GM18519 (cell line): ENCODE results near the gene MRPL50.

Experiments used
- ATAC-seq: cut with Tn5 transposase; IDR thresholded peaks from one replicate; pipeline ENCODE4 v1.9.1; 2021; ENCODE audit warnings: mild to moderate bottlenecking, moderate library complexity; ENCODE audit not compliant: unreplicated experiment, low FRiP score

The MRPL50 gene

DNA sequence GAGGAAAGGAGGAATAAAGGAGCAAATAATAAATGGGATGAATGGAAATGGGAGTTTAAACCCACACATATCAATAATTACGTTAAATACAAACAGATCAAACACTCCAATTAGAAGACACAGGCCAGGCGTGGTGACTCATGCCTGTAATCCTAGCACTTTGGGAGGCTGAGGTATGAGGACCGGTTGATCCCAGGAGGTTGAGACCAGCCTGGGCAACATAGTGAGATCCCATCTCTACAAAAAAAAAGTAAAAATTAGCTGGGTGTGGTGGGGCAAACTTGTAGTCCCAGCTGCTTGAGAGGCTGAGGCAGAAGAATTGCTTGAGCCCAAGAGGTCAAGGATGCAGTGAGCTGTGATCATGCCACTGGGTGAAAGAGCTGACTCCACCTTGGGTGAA is 17.3 kb downstream of the MRPL50 start:
- ATAC-seq, result no peak

DNA sequence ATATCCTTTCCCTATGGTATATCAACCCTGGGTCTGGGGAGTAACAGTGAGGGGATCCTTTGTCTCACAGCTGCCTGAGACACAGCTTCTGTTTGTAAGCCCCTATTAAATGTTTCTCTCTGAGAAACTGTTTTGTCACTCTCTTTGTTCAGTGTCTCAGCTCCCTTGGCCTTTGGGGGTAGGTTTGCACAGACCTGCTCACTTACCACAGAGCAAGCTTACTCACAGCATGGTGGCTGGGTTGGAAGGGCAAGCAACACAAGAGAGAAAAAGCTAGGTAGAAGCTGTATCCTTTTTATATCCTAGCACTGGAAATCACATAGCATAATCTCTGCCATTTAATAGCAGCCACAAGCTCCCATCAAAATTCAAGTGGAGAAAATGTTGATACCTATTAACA is 18.1 kb downstream of the MRPL50 start:
- no peak for ATAC-seq

DNA sequence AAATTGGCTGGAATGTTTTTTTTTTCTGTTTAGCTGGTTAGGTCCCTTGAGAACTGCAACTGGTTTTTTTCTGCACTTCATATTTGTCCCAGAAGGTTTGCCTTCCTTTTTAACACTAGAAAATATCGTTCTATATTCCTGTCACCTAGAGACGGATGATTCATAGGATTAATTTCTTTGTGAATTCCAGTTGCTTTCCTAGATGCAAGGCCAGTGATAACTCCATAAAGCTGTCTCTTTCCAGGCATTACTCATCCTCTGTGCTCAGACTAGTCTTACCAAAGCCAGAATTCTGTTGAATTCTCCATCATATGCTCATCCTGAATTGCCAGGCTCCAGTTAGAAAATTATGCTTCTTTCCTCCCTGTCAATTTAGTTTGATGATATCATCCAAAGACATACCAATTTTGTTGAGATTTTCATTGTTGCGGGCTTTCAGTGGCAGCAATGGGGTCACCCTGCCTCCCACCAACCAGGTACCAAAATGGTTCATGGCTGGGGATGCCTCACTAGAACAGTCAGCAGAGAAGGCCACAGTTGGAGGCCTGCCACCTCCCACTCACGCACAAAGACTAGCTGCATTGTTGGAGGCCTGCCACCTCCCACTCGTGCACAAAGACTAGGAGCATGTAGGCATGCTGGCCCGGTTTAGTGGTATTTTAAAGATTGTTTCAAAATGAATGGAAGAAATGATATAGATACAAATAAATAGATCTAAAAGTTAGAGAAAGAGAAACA is 22.1 kb downstream of the MRPL50 start:
- no peak for ATAC-seq

DNA sequence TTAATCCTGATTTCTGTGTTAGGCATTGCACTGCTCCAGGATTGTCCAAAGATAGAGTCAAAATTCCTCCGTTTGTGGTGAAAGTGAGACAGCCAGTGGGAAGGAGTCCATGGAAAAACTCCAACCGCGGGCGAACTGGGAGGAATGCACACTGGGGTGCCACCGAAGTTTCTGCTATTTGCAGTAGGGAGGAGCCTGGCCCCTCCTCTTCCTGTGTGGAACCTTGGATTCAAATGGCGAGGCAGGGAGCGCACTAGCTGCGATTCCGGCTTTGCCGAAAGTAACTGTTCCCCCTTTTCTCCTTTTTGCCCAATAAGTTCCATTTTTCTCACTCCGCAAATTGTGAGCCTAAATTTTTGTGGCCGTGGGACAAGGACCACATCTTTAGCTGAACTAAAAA is 22.9 kb downstream of the MRPL50 start:
- no peak for ATAC-seq

DNA sequence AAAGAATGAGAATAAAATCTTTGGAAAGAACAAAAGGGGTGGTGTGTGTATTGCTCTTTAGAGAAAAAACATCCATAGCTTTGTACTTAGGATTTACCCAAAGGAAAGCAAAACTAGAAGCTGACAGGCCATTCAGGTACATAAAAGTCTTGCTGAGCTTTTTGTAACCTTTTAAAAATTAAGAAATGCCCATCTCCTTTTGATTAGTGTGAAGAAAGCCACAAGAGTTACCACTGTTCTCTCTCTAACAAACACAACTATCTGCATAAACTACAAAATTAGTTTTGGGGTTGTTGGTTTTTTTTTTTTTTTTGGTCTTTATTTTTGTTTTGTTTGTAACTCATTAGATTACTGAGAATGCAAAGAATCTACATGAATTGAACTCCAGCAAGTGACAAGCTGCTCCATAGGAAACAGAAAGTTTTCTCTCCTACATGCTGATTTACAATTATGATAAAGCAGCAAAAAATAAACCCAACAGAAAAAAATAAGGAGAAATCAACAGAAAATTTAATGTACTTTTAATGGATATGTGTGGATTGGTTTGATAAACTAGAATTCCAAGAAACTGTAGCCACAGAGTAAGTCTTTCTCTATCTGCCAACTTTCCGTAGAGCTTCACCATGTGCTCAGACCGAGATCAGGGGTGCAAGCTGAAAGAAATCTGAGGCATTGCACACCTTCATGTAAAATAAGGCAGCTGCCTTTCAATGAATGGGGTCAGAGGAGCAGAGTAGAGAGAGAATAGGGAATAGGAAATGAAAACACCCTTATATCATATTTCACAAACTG is 25.9 kb downstream of the MRPL50 start:
- ATAC-seq, result no peak

DNA sequence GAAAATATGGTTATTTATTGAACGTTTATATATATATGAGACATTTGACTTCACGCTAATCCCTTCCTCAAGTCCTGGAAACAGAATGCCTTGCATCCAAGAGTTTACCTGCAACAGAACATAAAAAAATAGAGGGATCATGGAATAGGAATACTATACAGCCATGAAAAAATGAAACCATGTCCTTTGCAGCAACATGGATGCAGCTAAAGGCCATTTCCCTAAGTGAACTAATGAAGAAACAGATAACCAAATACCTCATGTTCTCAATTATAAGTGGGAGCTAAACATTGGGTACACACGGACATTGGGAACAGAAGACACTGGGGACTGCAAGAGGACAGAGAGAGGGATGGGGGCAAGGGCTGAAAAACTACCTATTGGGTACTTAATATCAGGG is 26.6 kb downstream of the MRPL50 start:
- no peak for ATAC-seq

DNA sequence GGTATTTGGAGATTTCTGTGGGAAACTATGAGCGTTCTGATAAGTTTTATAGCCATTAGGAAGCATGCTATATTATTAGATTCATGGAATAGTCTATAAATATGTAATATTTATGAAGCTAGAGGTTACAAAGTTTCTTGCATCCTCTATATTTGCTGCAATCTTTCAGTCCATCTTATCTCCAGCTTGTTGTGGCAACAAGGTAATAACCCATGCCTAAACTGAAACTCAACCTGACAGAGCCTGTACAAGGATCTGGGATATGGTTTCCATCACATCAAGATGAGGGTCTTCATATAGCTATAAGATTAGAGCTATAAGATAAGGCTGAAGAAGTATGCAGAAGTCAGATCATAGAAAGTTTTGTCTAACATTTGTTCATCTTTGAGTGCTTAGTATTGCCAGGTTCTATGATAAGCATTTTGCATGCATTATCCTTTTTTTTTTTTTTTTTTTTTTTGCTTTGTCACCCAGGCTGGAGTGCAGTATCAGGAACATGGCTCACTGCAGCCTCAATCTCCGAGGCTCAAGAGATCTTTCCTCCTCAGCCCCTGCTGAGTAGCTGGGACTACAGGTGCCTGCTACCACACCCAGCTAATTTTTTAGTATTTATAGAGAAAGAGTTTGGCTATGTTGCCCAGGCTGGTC is 28.4 kb downstream of the MRPL50 start:
- ATAC-seq, result no peak

DNA sequence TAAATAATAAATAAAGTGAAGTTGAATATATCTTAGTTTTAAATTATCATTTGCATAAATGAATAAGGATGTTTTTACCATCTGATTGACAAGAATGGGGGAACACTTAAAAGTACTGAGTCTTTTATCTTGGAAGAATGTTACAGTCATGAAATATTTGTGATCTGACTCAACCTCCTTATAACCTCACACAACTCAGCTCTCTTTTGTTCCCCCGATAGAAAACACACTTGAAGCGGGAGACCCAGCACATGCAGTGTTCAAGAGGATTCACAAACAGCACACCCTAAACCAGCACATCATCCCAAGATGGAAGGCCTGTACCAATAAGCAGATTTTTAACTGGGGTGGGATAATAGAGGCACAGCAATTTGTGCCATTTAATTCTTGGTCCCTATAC is 29.1 kb downstream of the MRPL50 start:
- no peak for ATAC-seq

DNA sequence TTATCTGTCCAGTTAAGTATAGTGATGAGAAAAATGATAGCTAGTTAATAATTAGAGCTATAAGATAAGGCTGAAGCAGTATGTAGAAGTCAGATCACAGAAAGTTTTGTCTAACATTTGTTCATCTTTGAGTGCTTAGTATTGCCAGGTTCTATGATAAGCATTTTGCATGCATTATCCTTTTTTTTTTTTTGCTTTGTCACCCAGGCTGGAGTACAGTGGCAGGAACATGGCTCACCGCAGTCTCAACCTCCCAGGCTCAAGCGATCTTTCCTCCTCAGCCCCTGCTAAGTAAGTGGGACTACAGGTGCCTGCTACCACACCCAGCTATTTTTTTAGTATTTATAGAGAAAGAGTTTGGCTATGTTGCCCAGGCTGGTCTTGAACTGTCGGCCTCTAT is 31.1 kb downstream of the MRPL50 start:
- no peak for ATAC-seq

DNA sequence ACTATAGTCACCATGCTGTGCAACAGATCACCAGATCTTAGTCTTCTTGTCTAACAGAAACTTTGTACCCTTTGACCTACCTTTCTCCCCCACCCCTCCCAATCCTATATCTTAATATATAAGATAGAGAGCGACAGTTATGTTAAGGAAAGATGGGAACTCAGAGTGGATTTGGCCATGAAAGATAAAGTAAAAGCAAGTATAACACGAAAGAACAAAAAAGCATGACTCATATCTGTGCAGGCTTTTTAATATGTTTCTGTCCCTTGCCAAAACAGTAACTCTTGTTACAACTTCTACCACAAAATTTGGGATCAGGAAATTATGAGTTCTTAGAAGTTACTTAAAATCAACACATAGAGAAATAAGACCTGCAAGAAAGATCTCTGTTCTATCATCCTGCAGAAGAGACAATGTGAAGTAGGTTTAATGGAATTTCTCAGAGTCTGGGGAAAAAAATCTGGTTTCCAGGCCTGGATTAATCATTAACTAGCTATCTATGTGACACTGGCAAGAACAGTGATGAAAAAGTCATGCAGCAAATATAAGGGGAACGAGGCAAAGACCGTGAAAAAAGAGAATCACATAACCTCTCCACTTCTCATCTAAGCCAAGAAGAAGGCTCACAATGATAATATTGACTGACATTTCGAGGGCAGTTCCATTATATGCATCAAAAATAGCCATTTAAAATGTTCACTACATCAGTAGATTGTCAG is 32.2 kb downstream of the MRPL50 start:
- no peak for ATAC-seq

DNA sequence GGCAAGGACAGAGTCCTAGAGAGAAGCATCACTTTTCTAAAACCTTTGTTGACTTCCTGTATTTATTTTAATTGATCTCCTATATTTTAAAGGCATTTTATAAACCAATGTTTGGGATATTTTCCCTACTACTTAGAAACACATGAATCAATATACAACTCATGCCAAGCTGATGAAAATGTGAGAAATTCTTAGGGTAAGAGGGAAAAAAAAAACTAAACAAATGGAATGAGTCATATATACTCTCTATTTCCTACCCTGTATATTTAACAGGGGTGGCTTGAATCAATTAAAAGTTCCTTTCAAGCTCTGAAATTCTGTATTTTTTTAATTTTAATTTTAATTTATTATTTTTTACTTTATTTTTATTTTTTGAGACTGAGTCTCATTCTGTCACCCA is 33.2 kb downstream of the MRPL50 start:
- no peak for ATAC-seq

DNA sequence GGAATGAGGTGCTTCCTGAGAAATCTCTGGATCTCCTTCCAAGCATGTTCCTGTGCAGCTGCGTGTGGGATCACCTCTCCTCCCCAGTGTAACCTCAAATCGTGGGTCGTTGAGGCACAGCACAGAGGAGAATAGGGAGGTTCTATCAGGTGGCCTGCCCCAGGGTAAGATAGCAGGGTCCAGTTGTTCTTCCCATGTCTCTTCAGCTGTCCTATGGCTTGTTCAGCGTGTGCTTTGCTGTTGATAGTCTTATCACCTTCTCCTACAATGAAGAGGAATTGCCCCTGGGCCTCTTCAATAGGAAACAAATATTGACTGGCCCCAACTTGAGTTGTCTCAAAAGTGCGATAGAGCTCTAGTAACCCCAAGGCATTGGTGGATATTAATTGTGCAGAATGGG is 36.0 kb downstream of the MRPL50 start:
- no peak for ATAC-seq

DNA sequence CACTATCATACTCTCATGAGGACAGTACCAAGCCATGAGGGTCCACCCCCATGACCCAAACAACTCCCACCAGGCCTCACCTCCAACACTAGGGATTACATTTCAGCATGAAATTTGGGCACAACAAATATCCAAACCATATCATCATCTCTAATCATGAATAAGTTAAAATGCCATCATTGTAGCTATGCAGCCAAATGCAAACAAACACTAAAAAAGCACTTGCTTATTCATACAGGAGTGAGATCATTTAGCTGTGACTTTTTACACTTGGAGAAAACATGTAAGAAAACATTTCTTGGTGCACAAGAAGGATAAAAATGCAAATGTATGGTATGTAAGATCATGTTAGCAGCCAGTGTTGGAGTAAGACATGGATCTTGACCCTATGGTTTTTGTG is 37.8 kb downstream of the MRPL50 start:
- ATAC-seq, result no peak

DNA sequence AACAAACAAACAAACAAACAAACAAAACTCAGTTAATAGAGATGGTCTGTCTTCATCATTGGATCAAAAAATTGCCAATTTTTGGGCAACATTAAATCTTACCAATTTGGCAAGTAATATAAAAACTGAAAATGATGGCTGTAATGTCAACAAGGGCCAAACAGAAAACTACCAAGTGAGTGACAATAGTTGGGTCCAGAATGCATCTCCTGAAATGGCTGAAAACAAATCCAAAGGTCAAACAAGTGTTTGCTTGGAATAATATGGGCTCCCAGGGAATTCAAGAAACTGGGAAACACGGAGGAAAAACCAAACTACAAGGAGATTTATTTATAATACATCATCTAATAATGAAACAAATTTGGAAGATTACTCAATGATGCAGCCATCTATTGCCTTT is 38.7 kb downstream of the MRPL50 start:
- no peak for ATAC-seq

DNA sequence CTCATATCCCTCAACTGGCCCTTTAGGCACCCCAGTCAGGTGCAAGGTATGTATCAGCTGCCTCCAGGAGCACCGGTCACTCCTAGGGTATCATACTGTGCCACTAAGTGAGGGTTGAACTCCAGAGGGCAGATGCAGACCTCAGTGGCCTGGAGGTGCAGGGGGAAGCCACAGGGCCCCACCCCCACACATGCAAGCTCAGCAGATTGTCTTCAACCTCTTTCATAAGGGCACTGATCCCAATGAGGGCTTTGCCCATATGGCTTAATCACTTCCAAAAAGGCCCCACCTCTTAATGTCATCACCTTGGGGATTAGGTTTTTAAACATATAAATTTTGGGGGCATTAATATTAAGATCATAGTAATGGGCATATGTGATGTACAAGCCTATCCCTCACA is 41.8 kb downstream of the MRPL50 start:
- no peak for ATAC-seq

DNA sequence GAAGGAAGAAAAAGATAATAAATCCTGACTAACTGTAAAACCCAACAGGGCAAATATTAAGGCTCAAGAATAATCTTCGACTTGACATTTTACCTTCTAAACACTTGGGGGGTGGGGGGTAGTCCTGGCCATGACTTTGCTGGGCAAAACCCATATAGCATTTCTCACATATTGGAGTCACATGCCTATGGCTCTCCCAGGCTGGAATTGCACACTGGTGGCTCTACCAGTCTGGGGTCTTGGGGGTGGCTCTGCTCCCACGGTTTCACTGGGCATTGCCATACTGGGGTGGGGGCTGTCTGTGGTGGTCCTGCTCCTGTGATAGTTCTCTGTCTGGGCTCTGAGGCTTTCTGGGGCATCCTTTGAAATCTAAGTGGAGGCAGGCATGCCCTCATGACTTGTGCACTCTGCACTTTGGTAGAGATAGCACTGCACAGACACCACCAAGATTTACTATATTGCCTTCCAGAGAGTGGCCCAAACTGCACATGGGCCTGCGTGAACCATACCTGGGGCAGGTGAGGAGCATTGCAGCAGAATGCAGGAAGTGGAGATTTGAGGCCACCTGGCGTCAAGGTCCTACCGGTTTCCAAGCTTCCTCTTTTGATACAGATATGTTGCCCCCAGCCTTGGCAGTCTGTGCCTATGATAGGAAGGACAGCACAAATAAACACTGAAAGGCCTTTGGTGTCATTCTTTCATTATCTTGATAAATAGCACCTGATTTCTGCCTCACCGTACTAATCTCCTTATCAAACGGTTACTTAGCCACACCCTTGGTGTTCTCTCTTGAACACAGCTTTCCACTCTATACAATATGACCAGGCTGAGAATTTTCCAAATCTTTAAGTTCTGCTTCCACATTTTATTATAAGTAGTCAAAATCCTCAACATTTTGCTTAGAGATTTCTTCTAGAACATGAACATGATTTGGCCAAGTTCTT is 43.4 kb downstream of the MRPL50 start:
- ATAC-seq, result no peak

DNA sequence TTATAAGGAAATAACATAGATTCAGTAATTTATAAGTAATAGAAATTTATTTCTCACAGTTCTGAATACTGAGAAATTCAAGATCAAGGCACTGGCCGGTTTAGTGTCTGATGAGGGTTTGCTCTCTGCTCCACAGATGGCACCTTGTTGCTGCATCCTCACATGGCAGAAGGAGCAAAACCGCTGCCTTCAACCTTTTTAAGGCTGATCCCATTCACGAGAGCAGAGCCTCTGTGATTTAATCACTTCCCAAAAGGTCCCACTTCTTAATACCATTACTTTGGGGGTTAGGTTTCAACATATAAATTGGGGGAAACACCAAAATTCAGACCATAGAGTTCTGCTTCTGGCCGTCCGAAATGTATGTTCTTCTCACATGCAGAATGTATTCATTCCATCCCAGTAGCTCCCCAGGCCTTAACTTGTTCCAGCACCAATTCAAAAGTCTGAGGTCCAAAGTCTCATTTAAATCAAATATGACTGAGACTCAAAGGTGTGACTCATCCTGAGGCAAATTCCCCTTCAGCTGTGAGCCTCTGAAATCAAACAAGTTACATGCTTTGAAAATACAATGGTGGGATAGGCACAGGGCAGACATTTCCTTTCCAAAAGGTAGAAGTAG is 44.2 kb downstream of the MRPL50 start:
- no peak for ATAC-seq

DNA sequence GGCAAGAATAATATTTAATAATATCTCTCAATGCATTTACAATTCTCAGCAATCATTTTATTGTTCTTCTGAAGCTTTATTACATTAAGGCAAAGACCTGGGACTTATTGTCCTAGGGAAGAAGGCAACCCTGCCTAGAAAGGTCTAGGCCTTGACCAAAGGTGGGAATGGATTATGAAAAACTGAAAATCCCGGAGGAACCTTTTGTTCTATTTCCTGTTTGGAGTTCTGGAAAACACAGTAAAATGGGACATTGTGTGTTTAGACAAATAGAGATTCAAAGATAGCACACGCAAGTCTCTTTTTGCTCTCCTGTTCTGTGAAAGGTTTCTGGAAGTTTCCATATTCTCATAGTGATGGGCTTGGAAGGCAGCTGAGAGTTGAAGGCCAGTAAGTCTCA is 44.7 kb downstream of the MRPL50 start:
- ATAC-seq, result no peak

DNA sequence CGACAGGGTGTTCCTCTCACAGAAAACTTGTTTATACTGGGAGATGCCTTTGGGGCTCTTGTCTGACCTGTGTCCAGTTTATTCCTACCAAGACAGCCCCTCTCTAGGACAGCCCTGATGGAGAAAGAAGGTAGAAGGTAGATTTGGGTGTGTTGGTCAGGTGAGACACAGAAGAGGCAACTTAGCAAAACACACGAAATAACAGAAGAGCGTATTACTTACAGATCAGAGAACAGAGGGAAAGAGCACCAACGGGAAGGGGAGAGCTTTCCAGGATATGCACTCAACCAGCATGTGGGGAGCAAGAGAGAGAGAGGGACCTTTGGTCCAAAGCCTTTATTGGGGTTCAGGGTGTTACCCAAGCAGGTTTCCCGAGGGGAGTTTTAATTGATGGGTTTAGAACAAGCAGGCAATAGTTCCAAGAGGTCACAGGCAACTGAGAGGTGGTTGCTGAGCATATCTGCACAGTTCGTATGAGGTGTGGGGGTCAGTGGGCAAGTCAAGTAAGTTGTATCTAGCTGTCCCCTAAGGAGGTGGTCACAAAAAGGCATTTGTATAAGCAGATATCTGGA is 45.4 kb downstream of the MRPL50 start:
- no peak for ATAC-seq
